KOPT-K1 (cell line): ENCODE measurements around the gene C14orf132.
"Not testable (repeated sequence)": the region's sequence is repeated elsewhere in the genome, so short reads cannot be mapped to it uniquely, and the experiment has no call there.

Source experiments
- H3K27ac ChIP-seq: fragments of 200-600 bp; sonication (generic); 2 replicates; pipeline ENCODE4 v1.5.1; 2016; ENCODE audit warnings: antibody characterized with exemption, mild to moderate bottlenecking, low read depth, low read length; ENCODE audit not compliant: poor library complexity, severe bottlenecking
- H3K36me3 ChIP-seq: fragments of 200-600 bp; sonication (generic); 2 replicates; pipeline ENCODE4 v1.5.1; 2017; ENCODE audit warnings: antibody characterized with exemption, mild to moderate bottlenecking, low read length, moderate library complexity; ENCODE audit not compliant: insufficient read depth
- H3K9me3 ChIP-seq: fragments of 200-600 bp; sonication (generic); 2 replicates; pipeline ENCODE4 v1.5.1; 2017; ENCODE audit warnings: antibody characterized with exemption, low read length, mild to moderate bottlenecking; ENCODE audit not compliant: insufficient read depth, poor library complexity, severe bottlenecking

The C14orf132 gene

GRCh38 chr14:96064866-96065265 is 25.7 kb downstream of the C14orf132 start:
- Histone ChIP-seq H3K27ac (no peak overlapping the region), H3K36me3 (no peaks in the 10 kb centered on the region), H3K9me3 (no peaks in the 10 kb centered on the region)

- no peak overlapping the region for H3K27ac ChIP-seq
- no peaks in the 10 kb centered on the region for H3K36me3 ChIP-seq
- no peaks in the 10 kb centered on the region for H3K9me3 ChIP-seq
These were observed 26.7 kb downstream of the C14orf132 start for GRCh38 chr14:96065661-96066459.

- H3K9me3 ChIP-seq = no peaks in the 10 kb centered on the region
- H3K27ac ChIP-seq = no peak overlapping the region
- no peaks in the 10 kb centered on the region for H3K36me3 ChIP-seq
These were observed 27.8 kb downstream of the C14orf132 start for GRCh38 chr14:96066976-96067375.

- H3K36me3 ChIP-seq = no peaks in the 10 kb centered on the region
- no peaks in the 10 kb centered on the region for H3K9me3 ChIP-seq
- H3K27ac ChIP-seq = no peak overlapping the region
These were observed 29.1 kb downstream of the C14orf132 start for GRCh38 chr14:96067985-96068930.

- H3K9me3 ChIP-seq = no peaks in the 10 kb centered on the region
- no peak overlapping the region for H3K27ac ChIP-seq
- no peaks in the 10 kb centered on the region for H3K36me3 ChIP-seq
These were observed 30.3 kb downstream of the C14orf132 start for GRCh38 chr14:96069421-96069820.

GRCh38 chr14:96071561-96071960 is 32.4 kb downstream of the C14orf132 start:
- Histone ChIP-seq H3K36me3 (no peaks in the 10 kb centered on the region), H3K27ac (no peak overlapping the region), H3K9me3 (no peaks in the 10 kb centered on the region)

- Histone ChIP-seq H3K36me3 (no peaks in the 10 kb centered on the region), H3K27ac (no peak overlapping the region), H3K9me3 (no peaks in the 10 kb centered on the region)
These were observed 32.9 kb downstream of the C14orf132 start for GRCh38 chr14:96072076-96072475.

GRCh38 chr14:96072746-96073145 is 33.6 kb downstream of the C14orf132 start:
- H3K36me3 ChIP-seq = no peaks in the 10 kb centered on the region
- H3K27ac ChIP-seq = no peak overlapping the region
- no peaks in the 10 kb centered on the region for H3K9me3 ChIP-seq

GRCh38 chr14:96073260-96074039 is 34.3 kb downstream of the C14orf132 start:
- H3K36me3 ChIP-seq, H3K27ac ChIP-seq, H3K9me3 ChIP-seq: not testable (repeated sequence)

- no peaks in the 10 kb centered on the region for H3K36me3 ChIP-seq
- H3K27ac ChIP-seq = no peak overlapping the region
- no peaks in the 10 kb centered on the region for H3K9me3 ChIP-seq
These were observed 38.9 kb downstream of the C14orf132 start for GRCh38 chr14:96077983-96078624.

GRCh38 chr14:96078625-96079016 is 39.5 kb downstream of the C14orf132 start:
- Histone ChIP-seq H3K36me3 (no peaks in the 10 kb centered on the region), H3K27ac (no peak overlapping the region), H3K9me3 (no peaks in the 10 kb centered on the region)

- no peaks in the 10 kb centered on the region for H3K36me3 ChIP-seq
- H3K9me3 ChIP-seq = no peaks in the 10 kb centered on the region
- no peak overlapping the region for H3K27ac ChIP-seq
These were observed 39.9 kb downstream of the C14orf132 start for GRCh38 chr14:96079066-96079465.

GRCh38 chr14:96080571-96080970 is 41.4 kb downstream of the C14orf132 start:
- no peaks in the 10 kb centered on the region for H3K36me3 ChIP-seq

GRCh38 chr14:96081224-96081623 is 42.1 kb downstream of the C14orf132 start:
- H3K36me3 ChIP-seq = no peaks in the 10 kb centered on the region
- no peaks in the 10 kb centered on the region for H3K9me3 ChIP-seq

More at GRCh38 chr14:96080571-96080970, 41.4 kb downstream of the C14orf132 start:
- Histone ChIP-seq H3K9me3 (no peaks in the 10 kb centered on the region), H3K27ac (no peak overlapping the region)

More at GRCh38 chr14:96081224-96081623, 42.1 kb downstream of the C14orf132 start:
- no peak overlapping the region for H3K27ac ChIP-seq
